Loucy (cell line): Measurements from ENCODE around the gene VPS16.
A peak's percentile ranks its signal among the peaks of the same experiment; 100 is the strongest.

ENCODE experiments used
- H2AFZ ChIP-seq: fragments of 200-600 bp; sonication (generic); 2 replicates; pipeline ENCODE4 v1.6.0; 2016; ENCODE audit warnings: antibody characterized with exemption, mild to moderate bottlenecking, low read length, moderate library complexity
- H3F3A ChIP-seq: fragments of 200-600 bp; 2 replicates; pipeline ENCODE4 v1.6.0; 2016; ENCODE audit warnings: antibody characterized with exemption, low read depth, mild to moderate bottlenecking
- H3K27me3 ChIP-seq: fragments of 200-600 bp; sonication (generic); 2 replicates; pipeline ENCODE4 v1.6.1; 2014; ENCODE audit warnings: low read length, mild to moderate bottlenecking; ENCODE audit not compliant: insufficient read depth, poor library complexity, severe bottlenecking
- H3K36me3 ChIP-seq: fragments of 200-600 bp; sonication (generic); 2 replicates; pipeline ENCODE4 v1.6.1; 2016; ENCODE audit warnings: low read length; ENCODE audit not compliant: insufficient read depth
- H3K4me1 ChIP-seq: fragments of 200-600 bp; sonication (generic); 2 replicates; pipeline ENCODE4 v1.5.1; 2014; ENCODE audit warnings: low read length, mild to moderate bottlenecking; ENCODE audit not compliant: insufficient read depth, poor library complexity, severe bottlenecking
- H3K4me2 ChIP-seq: fragments of 200-600 bp; sonication (generic); 2 replicates; pipeline ENCODE4 v1.6.0; 2014; ENCODE audit warnings: antibody characterized with exemption, low read length, low read depth, mild to moderate bottlenecking; ENCODE audit not compliant: poor library complexity, severe bottlenecking
- H3K4me3 ChIP-seq: fragments of 200-600 bp; sonication (generic); 2 replicates; pipeline ENCODE4 v1.5.1; 2014; ENCODE audit warnings: low read length, mild to moderate bottlenecking, mixed read lengths; ENCODE audit not compliant: poor library complexity, severe bottlenecking
- H3K79me2 ChIP-seq: fragments of 200-600 bp; sonication (generic); 2 replicates; pipeline ENCODE4 v1.6.1; 2014; ENCODE audit warnings: low read length; ENCODE audit not compliant: insufficient read depth
- H3K9ac ChIP-seq: fragments of 200-600 bp; sonication (generic); 2 replicates; pipeline ENCODE4 v1.6.0; 2014; ENCODE audit warnings: mild to moderate bottlenecking, low read depth, low read length, moderate library complexity; ENCODE audit not compliant: poor library complexity, severe bottlenecking
- H3K9me2 ChIP-seq: fragments of 200-600 bp; sonication (generic); replicated peaks from 2 replicates; pipeline ENCODE4 v1.6.1; 2016; ENCODE audit warnings: low read depth, low read length, mixed read lengths
- H3K9me3 ChIP-seq: fragments of 200-600 bp; sonication (generic); 2 replicates; pipeline ENCODE4 v1.6.1; 2014; ENCODE audit warnings: mild to moderate bottlenecking, antibody characterized with exemption, low read length, low read depth; ENCODE audit not compliant: insufficient read depth
- H4K20me1 ChIP-seq: fragments of 200-600 bp; sonication (generic); 2 replicates; pipeline ENCODE4 v1.6.0; 2014; ENCODE audit warnings: antibody characterized with exemption, low read length, mild to moderate bottlenecking; ENCODE audit not compliant: insufficient read depth, poor library complexity, severe bottlenecking
- CTCF ChIP-seq: fragments of 200-600 bp; sonication (generic); conservative IDR thresholded peaks from 2 replicates; pipeline ENCODE4 v1.5.1; 2014; ENCODE audit warnings: mild to moderate bottlenecking, antibody characterized with exemption, low read length
- EZH2phosphoT487 ChIP-seq: fragments of 200-600 bp; IDR thresholded peaks from 2 replicates; pipeline ENCODE4 v1.6.1; 2018; ENCODE audit warnings: antibody characterized with exemption, mild to moderate bottlenecking, moderate library complexity, borderline replicate concordance

VPS16 gene

GRCh38 chr20:2799271-2799670 lies 41.3 kb upstream of the VPS16 start:
- Histone ChIP-seq H3K9me3 (no peaks in the 10 kb centered on the region), H3F3A (peaks cover 9% of the 10 kb centered on the region; the same call in 1 of the 2 replicates), H3K4me1 (peaks cover 37% of the 10 kb centered on the region), H3K4me2 (peak overlapping the region; percentile 85), H3K36me3 (peaks cover 44% of the 10 kb centered on the region; the same call in 1 of the 2 replicates), H3K4me3 (peak overlapping the region; percentile 77), H2AFZ (no peak overlapping the region), H3K9ac (peak overlapping the region; percentile 98), H3K9me2 (no peaks in the 10 kb centered on the region), H3K79me2 (peaks cover 49% of the 10 kb centered on the region), H4K20me1 (peaks cover 37% of the 10 kb centered on the region), H3K27me3 (peaks cover 8% of the 10 kb centered on the region)
- TF ChIP-seq CTCF, result no peak
- TF ChIP-seq EZH2phosphoT487, result no peak

- Histone ChIP-seq H3K4me3 (peak overlapping the region; percentile 77), H3K4me2 (peak overlapping the region; percentile 85), H3K4me1 (peaks cover 37% of the 10 kb centered on the region), H3K79me2 (peaks cover 47% of the 10 kb centered on the region), H3K9me2 (no peaks in the 10 kb centered on the region), H2AFZ (no peak overlapping the region), H4K20me1 (peaks cover 35% of the 10 kb centered on the region), H3K36me3 (peaks cover 37% of the 10 kb centered on the region; the same call in 1 of the 2 replicates), H3K9me3 (no peaks in the 10 kb centered on the region), H3K27me3 (peaks cover 8% of the 10 kb centered on the region), H3K9ac (peak overlapping the region; percentile 98), H3F3A (peaks cover 9% of the 10 kb centered on the region; the same call in 1 of the 2 replicates)
- TF ChIP-seq CTCF (no peak), EZH2phosphoT487 (no peak)
These were observed 40.6 kb upstream of the VPS16 start for GRCh38 chr20:2799688-2800520.

GRCh38 chr20:2800521-2801285 lies 39.8 kb upstream of the VPS16 start, which contains the start of gene CPXM1:
CPXM1 (minus strand) TSS chr20:2800627; CDS start chr20:2800572, 55 bp downstream.
- Histone ChIP-seq H3K4me3 (peak within 1 kb of the TSS; percentile 77), H3K4me1 (peaks cover 37% of the 10 kb centered on the region), H2AFZ (peak within 1 kb of the TSS; percentile 60)

More at GRCh38 chr20:2800521-2801285, 39.8 kb upstream of the VPS16 start, which contains the start of gene CPXM1:
- no peaks in the 10 kb centered on the region for H3K9me2 ChIP-seq
- peak within 1 kb of the TSS; percentile 85 for H3K4me2 ChIP-seq
- peak within 1 kb of the TSS; percentile 98 for H3K9ac ChIP-seq
- peaks cover 8% of the 10 kb centered on the region for H3K27me3 ChIP-seq
- H3K79me2 ChIP-seq, result peaks cover 45% of the 10 kb centered on the region
- H3K36me3 ChIP-seq, result peaks cover 29% of the 10 kb centered on the region; the same call in 1 of the 2 replicates
- 0 out of 2 replicates have a peak, but pooled peaks have one; percentile 18 for TF ChIP-seq CTCF
- no peak for TF ChIP-seq EZH2phosphoT487
- H4K20me1 ChIP-seq, result peaks cover 31% of the 10 kb centered on the region
- H3K9me3 ChIP-seq, result no peaks in the 10 kb centered on the region
- H3F3A ChIP-seq, result peaks cover 9% of the 10 kb centered on the region; the same call in 1 of the 2 replicates
